ENCODE data around the gene SLC16A2.
"Not testable (repeated sequence)": the region's sequence is repeated elsewhere in the genome, so short reads cannot be mapped to it uniquely, and the experiment has no call there.

The SLC16A2 gene

DNA sequence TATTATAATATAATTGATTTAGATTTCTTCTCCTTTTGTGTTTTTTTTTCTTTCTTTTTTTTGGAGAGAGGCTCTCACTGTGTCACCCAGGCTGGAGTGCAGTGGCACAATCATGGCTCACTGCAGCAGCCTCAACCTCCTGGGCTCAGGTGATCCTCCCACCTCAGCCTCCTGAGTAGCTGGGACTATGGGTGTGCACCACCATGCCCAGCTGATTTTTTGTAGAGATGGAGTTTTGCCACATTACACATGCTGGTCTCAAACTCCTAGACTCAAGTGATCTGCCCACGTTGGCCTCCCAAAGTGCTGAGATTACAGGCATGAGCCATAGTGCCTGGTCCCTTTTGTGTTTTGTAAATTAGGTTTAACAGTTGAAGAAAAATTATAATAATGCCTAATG is 94.7 kb downstream of the SLC16A2 start:
- not testable (repeated sequence) for H3K9me3 ChIP-seq (ENCODE audit: control insufficient read depth in 1 of 2, low read length in 2 of 2); H3K27ac ChIP-seq (ENCODE audit: low read depth, low read length); H3K4me1 ChIP-seq (ENCODE audit: control insufficient read depth in 1 of 2, insufficient read depth in 2 of 2, low read length in 2 of 2); H3K27me3 ChIP-seq (ENCODE audit: control insufficient read depth in 1 of 2, insufficient read depth in 2 of 2, low read length in 2 of 2); H3K36me3 ChIP-seq (ENCODE audit: control insufficient read depth in 1 of 2, insufficient read depth in 2 of 2, low read length in 2 of 2); H3K9ac ChIP-seq (ENCODE audit: low read depth in 1 of 2, low read length in 2 of 2); H3K4me3 ChIP-seq (ENCODE audit: low read depth in 1 of 2, low read length in 2 of 2)

DNA sequence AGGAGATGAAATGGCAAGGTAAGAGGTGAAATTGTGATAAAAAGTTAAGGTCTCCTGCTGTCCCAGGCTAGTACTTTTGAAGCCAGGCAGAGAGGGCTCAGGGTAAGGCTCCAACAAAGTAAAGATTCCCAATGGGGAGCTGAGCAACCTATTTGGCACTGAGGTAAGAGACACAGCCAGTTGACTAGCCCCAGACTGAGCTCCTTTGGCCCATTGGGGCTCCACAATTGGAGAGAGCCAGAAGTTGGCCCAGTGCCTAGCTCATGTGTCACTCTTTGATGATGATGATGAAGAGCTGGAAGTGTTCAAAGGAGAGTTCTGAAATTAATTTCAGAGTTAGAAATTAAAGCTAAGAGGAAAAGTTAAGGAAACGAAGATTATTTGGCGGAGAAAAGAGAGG is 98.6 kb downstream of the SLC16A2 start:
- Histone ChIP-seq H3K27ac (ENCODE audit: low read depth, low read length) (no peak overlapping the region), H3K4me1 (ENCODE audit: control insufficient read depth in 1 of 2, insufficient read depth in 2 of 2, low read length in 2 of 2) (no peaks in the 10 kb centered on the region), H3K27me3 (ENCODE audit: control insufficient read depth in 1 of 2, insufficient read depth in 2 of 2, low read length in 2 of 2) (no peaks in the 10 kb centered on the region), H3K9ac (ENCODE audit: low read depth in 1 of 2, low read length in 2 of 2) (no peak overlapping the region), H3K36me3 (ENCODE audit: control insufficient read depth in 1 of 2, insufficient read depth in 2 of 2, low read length in 2 of 2) (no peaks in the 10 kb centered on the region), H3K4me3 (ENCODE audit: low read depth in 1 of 2, low read length in 2 of 2) (no peak overlapping the region), H3K9me3 (ENCODE audit: control insufficient read depth in 1 of 2, low read length in 2 of 2) (no peaks in the 10 kb centered on the region)

DNA sequence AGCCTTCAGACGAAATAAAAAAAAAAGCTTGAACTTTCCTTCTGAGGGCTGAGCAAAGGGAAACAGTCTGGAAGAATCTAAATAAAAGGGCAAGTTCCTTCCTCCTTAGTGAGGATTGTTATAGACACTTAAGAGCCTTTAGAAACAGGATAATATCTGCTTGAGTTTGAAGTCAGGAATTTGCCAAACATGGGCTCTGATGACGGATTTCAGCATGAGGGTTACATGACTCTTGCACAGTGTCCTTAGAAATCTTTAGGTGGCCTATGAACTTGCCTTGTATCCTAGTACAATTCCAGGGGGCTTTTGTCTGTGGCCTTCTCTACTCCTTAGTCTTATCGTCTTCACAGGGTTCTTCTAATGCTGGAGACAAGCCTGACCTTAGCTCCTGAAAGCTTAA is 99.0 kb downstream of the SLC16A2 start:
- H3K9ac ChIP-seq (ENCODE audit: low read depth in 1 of 2, low read length in 2 of 2), result no peak overlapping the region
- H3K36me3 ChIP-seq (ENCODE audit: control insufficient read depth in 1 of 2, insufficient read depth in 2 of 2, low read length in 2 of 2), result no peaks in the 10 kb centered on the region
- no peaks in the 10 kb centered on the region for H3K4me1 ChIP-seq (ENCODE audit: control insufficient read depth in 1 of 2, insufficient read depth in 2 of 2, low read length in 2 of 2)
- no peaks in the 10 kb centered on the region for H3K27me3 ChIP-seq (ENCODE audit: control insufficient read depth in 1 of 2, insufficient read depth in 2 of 2, low read length in 2 of 2)
- H3K27ac ChIP-seq (ENCODE audit: low read depth, low read length), result no peak overlapping the region
- H3K4me3 ChIP-seq (ENCODE audit: low read depth in 1 of 2, low read length in 2 of 2), result no peak overlapping the region
- H3K9me3 ChIP-seq (ENCODE audit: control insufficient read depth in 1 of 2, low read length in 2 of 2), result no peaks in the 10 kb centered on the region

DNA sequence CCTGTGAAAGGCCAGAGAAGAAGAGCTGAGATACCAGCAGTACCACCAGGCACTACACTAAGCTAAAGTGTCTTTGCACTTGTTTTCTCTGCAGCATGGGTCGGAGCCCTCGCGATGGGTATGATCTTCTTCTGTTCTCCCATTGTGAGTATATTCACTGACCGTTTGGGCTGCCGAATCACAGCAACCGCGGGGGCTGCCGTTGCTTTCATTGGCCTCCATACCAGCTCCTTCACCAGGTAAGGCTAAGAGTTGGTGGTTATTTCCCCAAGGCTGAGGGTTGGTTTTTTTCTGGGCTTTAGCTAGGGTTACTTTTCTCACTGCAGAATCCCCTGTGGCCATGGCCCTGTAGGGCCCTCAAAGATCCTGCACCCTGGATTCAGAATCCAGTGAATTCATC is 99.6 kb downstream of the SLC16A2 start:
- no peak overlapping the region for H3K4me3 ChIP-seq (ENCODE audit: low read depth in 1 of 2, low read length in 2 of 2)
- no peaks in the 10 kb centered on the region for H3K9me3 ChIP-seq (ENCODE audit: control insufficient read depth in 1 of 2, low read length in 2 of 2)
- no peak overlapping the region for H3K9ac ChIP-seq (ENCODE audit: low read depth in 1 of 2, low read length in 2 of 2)
- H3K36me3 ChIP-seq (ENCODE audit: control insufficient read depth in 1 of 2, insufficient read depth in 2 of 2, low read length in 2 of 2), result no peaks in the 10 kb centered on the region
- no peak overlapping the region for H3K27ac ChIP-seq (ENCODE audit: low read depth, low read length)
- no peaks in the 10 kb centered on the region for H3K4me1 ChIP-seq (ENCODE audit: control insufficient read depth in 1 of 2, insufficient read depth in 2 of 2, low read length in 2 of 2)
- H3K27me3 ChIP-seq (ENCODE audit: control insufficient read depth in 1 of 2, insufficient read depth in 2 of 2, low read length in 2 of 2), result no peaks in the 10 kb centered on the region

DNA sequence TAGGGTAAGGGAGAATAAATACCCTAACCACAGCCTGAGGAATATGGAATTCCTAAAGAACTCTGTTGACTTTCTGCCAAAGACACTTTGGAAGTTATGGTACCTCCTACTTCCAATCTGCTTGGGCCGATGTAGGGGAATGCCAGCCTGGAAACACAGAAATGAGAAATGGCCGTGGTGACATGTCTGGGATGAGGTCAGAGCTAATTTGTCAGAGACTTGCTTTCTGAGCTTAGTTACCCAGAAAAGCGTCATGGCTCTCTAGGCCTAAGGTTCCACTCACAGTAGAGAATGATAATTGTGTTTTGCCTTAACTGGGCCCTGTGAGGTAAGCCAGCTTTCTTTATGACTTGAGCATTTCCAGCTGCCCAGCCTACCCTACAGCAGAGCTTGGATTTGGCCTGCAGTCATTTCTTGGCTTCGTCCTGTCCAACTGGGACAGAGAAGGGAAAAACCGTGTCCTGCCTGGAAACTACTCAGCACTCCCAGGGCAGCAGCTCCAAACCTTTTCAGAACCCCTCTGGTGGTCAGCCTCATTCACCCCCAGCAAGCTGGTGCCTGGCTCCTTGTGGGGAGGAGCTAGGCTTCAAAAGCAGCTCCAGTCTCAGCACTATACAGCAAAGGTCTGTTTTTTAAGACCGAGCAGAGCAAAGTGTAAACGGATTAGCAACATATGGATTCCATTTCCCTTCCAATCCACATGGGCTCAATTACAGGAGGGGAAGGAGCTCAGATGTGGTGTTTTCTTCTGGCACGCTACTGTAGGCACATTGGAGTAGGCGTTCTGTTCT is 100.9 kb downstream of the SLC16A2 start:
- Histone ChIP-seq H3K36me3 (ENCODE audit: control insufficient read depth in 1 of 2, insufficient read depth in 2 of 2, low read length in 2 of 2) (no peaks in the 10 kb centered on the region), H3K27ac (ENCODE audit: low read depth, low read length) (no peak overlapping the region), H3K9ac (ENCODE audit: low read depth in 1 of 2, low read length in 2 of 2) (no peak overlapping the region), H3K4me1 (ENCODE audit: control insufficient read depth in 1 of 2, insufficient read depth in 2 of 2, low read length in 2 of 2) (peaks cover 0 to 5% of the 10 kb centered on the region in 2 donors), H3K9me3 (ENCODE audit: control insufficient read depth in 1 of 2, low read length in 2 of 2) (no peaks in the 10 kb centered on the region), H3K27me3 (ENCODE audit: control insufficient read depth in 1 of 2, insufficient read depth in 2 of 2, low read length in 2 of 2) (no peaks in the 10 kb centered on the region), H3K4me3 (ENCODE audit: low read depth in 1 of 2, low read length in 2 of 2) (no peak overlapping the region)

DNA sequence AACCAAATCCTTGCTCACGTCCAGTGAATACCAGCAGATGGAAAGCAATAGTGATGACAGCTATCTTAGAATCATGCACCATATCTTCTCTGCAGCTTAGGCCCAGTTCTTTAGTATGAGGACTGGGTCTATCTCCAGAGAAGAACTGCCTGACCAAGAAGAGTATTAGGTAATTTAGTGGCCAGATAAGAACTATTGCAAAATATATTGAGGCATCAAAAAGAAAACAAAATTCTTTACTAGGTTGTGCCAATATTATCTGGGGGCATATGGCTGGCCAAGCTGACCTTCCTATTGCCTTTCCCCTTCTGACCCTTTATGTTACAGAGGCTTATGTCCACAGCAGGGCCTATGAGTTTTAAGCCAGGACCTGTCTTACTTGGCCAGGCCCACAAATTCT is 101.9 kb downstream of the SLC16A2 start:
- Histone ChIP-seq H3K27ac (ENCODE audit: low read depth, low read length) (no peak overlapping the region), H3K4me3 (ENCODE audit: low read depth in 1 of 2, low read length in 2 of 2) (no peak overlapping the region), H3K9ac (ENCODE audit: low read depth in 1 of 2, low read length in 2 of 2) (no peak overlapping the region), H3K36me3 (ENCODE audit: control insufficient read depth in 1 of 2, insufficient read depth in 2 of 2, low read length in 2 of 2) (no peaks in the 10 kb centered on the region), H3K4me1 (ENCODE audit: control insufficient read depth in 1 of 2, insufficient read depth in 2 of 2, low read length in 2 of 2) (peaks cover 0 to 5% of the 10 kb centered on the region in 2 donors), H3K9me3 (ENCODE audit: control insufficient read depth in 1 of 2, low read length in 2 of 2) (no peaks in the 10 kb centered on the region), H3K27me3 (ENCODE audit: control insufficient read depth in 1 of 2, insufficient read depth in 2 of 2, low read length in 2 of 2) (no peaks in the 10 kb centered on the region)

DNA sequence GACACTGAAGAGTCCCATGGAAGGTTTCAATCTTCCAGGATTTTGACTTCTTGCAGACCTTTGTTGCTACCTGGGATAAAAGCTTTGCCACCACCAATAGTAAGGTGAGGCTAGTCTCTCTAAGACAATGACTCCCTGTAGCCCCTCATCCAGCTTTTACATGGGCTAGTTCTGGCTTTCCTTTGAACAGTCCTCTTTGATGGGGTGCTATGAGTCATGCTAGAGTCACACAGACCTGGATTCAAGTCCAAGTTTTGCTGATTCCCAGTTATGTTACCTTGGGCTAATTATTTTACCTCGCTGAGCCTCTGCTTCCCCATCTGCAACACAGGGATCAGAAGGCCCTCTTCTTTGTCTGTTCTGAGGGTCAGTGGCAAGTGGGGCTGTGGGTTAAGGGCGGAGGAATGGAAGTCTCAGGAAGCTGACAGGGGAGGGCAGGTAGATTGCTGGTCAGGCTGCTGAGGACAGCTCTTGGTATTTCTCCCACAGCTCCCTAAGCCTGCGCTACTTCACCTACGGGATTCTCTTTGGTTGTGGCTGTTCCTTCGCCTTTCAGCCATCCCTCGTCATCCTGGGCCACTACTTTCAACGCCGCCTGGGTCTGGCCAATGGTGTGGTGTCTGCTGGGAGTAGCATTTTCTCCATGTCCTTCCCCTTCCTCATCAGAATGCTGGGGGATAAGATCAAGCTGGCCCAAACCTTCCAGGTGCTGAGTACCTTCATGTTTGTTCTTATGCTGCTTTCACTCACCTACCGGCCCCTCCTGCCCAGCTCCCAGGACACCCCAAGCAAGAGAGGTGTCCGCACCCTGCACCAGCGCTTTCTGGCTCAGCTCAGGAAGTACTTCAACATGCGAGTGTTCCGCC is 102.8 kb downstream of the SLC16A2 start:
- Histone ChIP-seq H3K27ac (ENCODE audit: low read depth, low read length) (no peak overlapping the region), H3K4me1 (ENCODE audit: control insufficient read depth in 1 of 2, insufficient read depth in 2 of 2, low read length in 2 of 2) (peaks cover 0 to 5% of the 10 kb centered on the region in 2 donors), H3K36me3 (ENCODE audit: control insufficient read depth in 1 of 2, insufficient read depth in 2 of 2, low read length in 2 of 2) (no peaks in the 10 kb centered on the region), H3K27me3 (ENCODE audit: control insufficient read depth in 1 of 2, insufficient read depth in 2 of 2, low read length in 2 of 2) (no peaks in the 10 kb centered on the region), H3K9me3 (ENCODE audit: control insufficient read depth in 1 of 2, low read length in 2 of 2) (no peaks in the 10 kb centered on the region), H3K9ac (ENCODE audit: low read depth in 1 of 2, low read length in 2 of 2) (no peak overlapping the region), H3K4me3 (ENCODE audit: low read depth in 1 of 2, low read length in 2 of 2) (no peak overlapping the region)

DNA sequence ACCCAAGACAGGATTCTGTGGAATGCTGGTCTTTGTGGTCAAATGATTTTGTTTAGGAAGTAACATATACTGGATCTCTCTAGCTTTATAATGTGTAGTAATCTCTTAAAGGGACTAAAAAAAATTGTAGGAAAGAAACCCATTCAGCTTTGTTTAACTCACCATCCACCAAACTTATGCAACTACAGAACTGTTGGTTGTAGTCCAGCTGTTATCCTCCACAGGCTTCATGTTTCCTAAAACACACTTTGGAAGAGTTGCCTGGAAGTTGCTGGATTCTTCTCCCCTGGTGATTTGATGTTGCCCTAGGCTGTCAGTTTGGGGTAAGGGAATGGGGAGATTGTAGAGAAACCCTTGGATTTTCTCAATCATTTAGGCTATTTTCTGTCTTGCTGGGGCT is 103.8 kb downstream of the SLC16A2 start:
- Histone ChIP-seq H3K36me3 (ENCODE audit: control insufficient read depth in 1 of 2, insufficient read depth in 2 of 2, low read length in 2 of 2) (no peaks in the 10 kb centered on the region), H3K27me3 (ENCODE audit: control insufficient read depth in 1 of 2, insufficient read depth in 2 of 2, low read length in 2 of 2) (no peaks in the 10 kb centered on the region), H3K4me1 (ENCODE audit: control insufficient read depth in 1 of 2, insufficient read depth in 2 of 2, low read length in 2 of 2) (peaks cover 0 to 5% of the 10 kb centered on the region in 2 donors), H3K9me3 (ENCODE audit: control insufficient read depth in 1 of 2, low read length in 2 of 2) (no peaks in the 10 kb centered on the region), H3K9ac (ENCODE audit: low read depth in 1 of 2, low read length in 2 of 2) (no peak overlapping the region), H3K27ac (ENCODE audit: low read depth, low read length) (no peak overlapping the region), H3K4me3 (ENCODE audit: low read depth in 1 of 2, low read length in 2 of 2) (no peak overlapping the region)

DNA sequence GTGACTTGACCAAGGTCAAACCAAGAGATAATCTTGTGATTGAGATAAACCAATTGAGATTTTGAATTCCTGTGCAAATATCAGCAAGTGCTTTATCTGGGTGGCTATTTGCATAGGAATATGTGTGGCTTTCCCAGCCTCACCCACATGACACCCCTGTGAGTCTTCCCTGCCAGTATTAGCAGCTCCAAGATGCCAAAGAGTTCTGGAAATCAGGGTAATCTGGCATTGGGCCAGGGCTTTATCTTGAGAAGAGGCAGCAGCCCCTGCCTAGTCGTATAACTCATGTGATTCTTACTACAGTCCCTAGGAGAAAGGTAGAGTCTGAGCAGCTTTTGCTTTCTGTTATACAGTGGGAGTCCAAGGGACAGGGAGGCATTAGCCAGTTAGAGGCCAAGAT is 105.5 kb downstream of the SLC16A2 start:
- Histone ChIP-seq H3K27me3 (ENCODE audit: control insufficient read depth in 1 of 2, insufficient read depth in 2 of 2, low read length in 2 of 2) (no peaks in the 10 kb centered on the region), H3K4me1 (ENCODE audit: control insufficient read depth in 1 of 2, insufficient read depth in 2 of 2, low read length in 2 of 2) (peaks cover 0 to 5% of the 10 kb centered on the region in 2 donors), H3K27ac (ENCODE audit: low read depth, low read length) (no peak overlapping the region), H3K36me3 (ENCODE audit: control insufficient read depth in 1 of 2, insufficient read depth in 2 of 2, low read length in 2 of 2) (no peaks in the 10 kb centered on the region), H3K4me3 (ENCODE audit: low read depth in 1 of 2, low read length in 2 of 2) (no peak overlapping the region), H3K9me3 (ENCODE audit: control insufficient read depth in 1 of 2, low read length in 2 of 2) (no peaks in the 10 kb centered on the region), H3K9ac (ENCODE audit: low read depth in 1 of 2, low read length in 2 of 2) (no peak overlapping the region)

DNA sequence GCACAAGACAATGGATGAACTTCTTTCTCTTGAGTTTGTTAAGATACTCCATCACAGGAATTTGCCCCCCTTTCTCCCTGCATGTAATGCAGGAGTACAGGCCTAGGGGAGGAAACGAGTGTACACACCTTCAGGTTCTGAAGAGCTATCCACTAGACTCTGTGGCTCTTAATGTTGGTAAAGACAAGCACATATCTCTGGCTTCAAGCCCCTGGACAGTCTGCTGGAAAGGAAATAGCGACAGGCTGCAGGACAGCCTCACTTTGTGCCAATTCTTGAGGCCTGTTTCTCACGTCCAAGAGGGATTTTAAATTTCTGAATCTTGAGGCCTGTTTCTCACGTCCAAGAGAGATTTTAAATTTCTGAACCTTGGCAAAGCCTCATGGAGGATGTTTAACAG is 106.1 kb downstream of the SLC16A2 start:
- Histone ChIP-seq H3K4me1 (ENCODE audit: control insufficient read depth in 1 of 2, insufficient read depth in 2 of 2, low read length in 2 of 2) (peaks cover 0 to 5% of the 10 kb centered on the region in 2 donors), H3K27ac (ENCODE audit: low read depth, low read length) (no peak overlapping the region), H3K27me3 (ENCODE audit: control insufficient read depth in 1 of 2, insufficient read depth in 2 of 2, low read length in 2 of 2) (no peaks in the 10 kb centered on the region), H3K9me3 (ENCODE audit: control insufficient read depth in 1 of 2, low read length in 2 of 2) (no peaks in the 10 kb centered on the region), H3K36me3 (ENCODE audit: control insufficient read depth in 1 of 2, insufficient read depth in 2 of 2, low read length in 2 of 2) (no peaks in the 10 kb centered on the region), H3K9ac (ENCODE audit: low read depth in 1 of 2, low read length in 2 of 2) (no peak overlapping the region), H3K4me3 (ENCODE audit: low read depth in 1 of 2, low read length in 2 of 2) (no peak overlapping the region)
